HEK293 (cell line): ENCODE results near the gene MAP9.

Source experiments
- CTCF ChIA-PET: fragments of 350-600 bp; formaldehyde crosslinking; extraction: SDS; loops from one replicate; lab custom pipeline; 2021; ENCODE audit warnings: antibody characterized with exemption; lab: Yijun Ruan, JAX
- POLR2A ChIA-PET: fragments of 300-600 bp; formaldehyde crosslinking; extraction: SDS; loops from one replicate; lab custom pipeline; 2020; ENCODE audit warnings: antibody characterized with exemption, inconsistent platforms; lab: Yijun Ruan, JAX
- H3K27ac ChIP-seq: fragments of 200-500 bp; sonication (Bioruptor generic); 2 replicates; pipeline ENCODE4 v1.5.1; 2014; ENCODE audit warnings: low read depth, low read length, control low read depth, inconsistent platforms; ENCODE audit errors: extremely low read depth
- H3K36me3 ChIP-seq, 2 experiments: fragments of 200-500 bp in 1 of 2; sonication (Bioruptor generic) in 1 of 2; 1 replicate in 1 of 2; 2 replicates in 1 of 2; pipeline ENCODE4 v1.5.1; 2014 to 2017; ENCODE audit warnings: inconsistent platforms in 2 of 2, low read length in 2 of 2; ENCODE audit not compliant: control insufficient read depth in 2 of 2, insufficient read depth in 1 of 2
- H3K4me1 ChIP-seq: fragments of 200-500 bp; sonication (Bioruptor generic); 2 replicates; pipeline ENCODE4 v1.5.1; 2014; ENCODE audit warnings: mild to moderate bottlenecking, low read length, inconsistent platforms; ENCODE audit not compliant: control insufficient read depth, insufficient read depth
- H3K4me3 ChIP-seq: 2 replicates; pipeline ENCODE4 v1.5.1; 2011; ENCODE audit warnings: low read depth, mild to moderate bottlenecking, control low read depth, low read length, moderate library complexity
- H3K9me3 ChIP-seq: fragments of 200-500 bp; sonication (Bioruptor generic); 2 replicates; pipeline ENCODE4 v1.5.1; 2014; ENCODE audit warnings: low read depth, low read length, inconsistent platforms; ENCODE audit not compliant: control insufficient read depth, insufficient read depth
- EGR2 ChIP-seq: fragments of 450-650 bp; formaldehyde crosslinking; IDR thresholded peaks from 2 replicates; pipeline ENCODE4 v1.5.1; 2016; ENCODE audit warnings: low read depth, missing biosample characterization, missing genetic modification characterization
- KLF1 ChIP-seq: fragments of 450-650 bp; formaldehyde crosslinking; IDR thresholded peaks from 2 replicates; pipeline ENCODE4 v1.5.1; 2016; ENCODE audit warnings: missing biosample characterization, missing genetic modification characterization
- ZEB2 ChIP-seq: fragments of 450-650 bp; formaldehyde crosslinking; IDR thresholded peaks from 2 replicates; pipeline ENCODE4 v1.5.1; 2016; ENCODE audit warnings: missing biosample characterization, missing genetic modification characterization
- ZFP3 ChIP-seq: fragments of 450-650 bp; formaldehyde crosslinking; IDR thresholded peaks from 2 replicates; pipeline ENCODE4 v1.5.1; 2016; ENCODE audit warnings: low read depth, missing biosample characterization, missing genetic modification characterization
- ZNF138 ChIP-seq: fragments of 450-650 bp; formaldehyde crosslinking; IDR thresholded peaks from 2 replicates; pipeline ENCODE4 v1.5.1; 2016; ENCODE audit warnings: missing biosample characterization, missing genetic modification characterization, borderline replicate concordance
- ZNF19 ChIP-seq: fragments of 450-650 bp; formaldehyde crosslinking; IDR thresholded peaks from 2 replicates; pipeline ENCODE4; 2016; ENCODE audit warnings: missing biosample characterization, missing genetic modification characterization, low read depth
- ZNF292 ChIP-seq: fragments of 450-650 bp; formaldehyde crosslinking; IDR thresholded peaks from 2 replicates; pipeline ENCODE4 v1.5.1; 2016; ENCODE audit warnings: low read depth, missing biosample characterization, missing genetic modification characterization, borderline replicate concordance
- ZNF341 ChIP-seq: fragments of 450-650 bp; formaldehyde crosslinking; IDR thresholded peaks from 2 replicates; pipeline ENCODE4; 2016; ENCODE audit warnings: low read depth, missing biosample characterization, missing genetic modification characterization
- ZNF366 ChIP-seq: fragments of 450-650 bp; formaldehyde crosslinking; conservative IDR thresholded peaks from 2 replicates; pipeline ENCODE4 v1.5.1; 2016; ENCODE audit warnings: missing biosample characterization, missing genetic modification characterization
- ZNF521 ChIP-seq: fragments of 450-650 bp; formaldehyde crosslinking; IDR thresholded peaks from 2 replicates; pipeline ENCODE4 v1.5.1; 2017; ENCODE audit warnings: missing biosample characterization, mild to moderate bottlenecking, missing genetic modification characterization
- ZNF529 ChIP-seq: fragments of 450-650 bp; formaldehyde crosslinking; IDR thresholded peaks from 2 replicates; pipeline ENCODE4 v1.5.1; 2017; ENCODE audit warnings: missing genetic modification characterization, missing biosample characterization; ENCODE audit not compliant: insufficient replicate concordance
- ZNF571 ChIP-seq: fragments of 450-650 bp; formaldehyde crosslinking; IDR thresholded peaks from 2 replicates; pipeline ENCODE4 v1.5.0; 2017; ENCODE audit warnings: missing biosample characterization, missing genetic modification characterization
- ZNF623 ChIP-seq: fragments of 450-650 bp; formaldehyde crosslinking; IDR thresholded peaks from 2 replicates; pipeline ENCODE4 v1.5.1; 2016; ENCODE audit warnings: missing biosample characterization, missing genetic modification characterization
- ZNF624 ChIP-seq: fragments of 450-650 bp; formaldehyde crosslinking; IDR thresholded peaks from 2 replicates; pipeline ENCODE4 v1.5.1; 2017; ENCODE audit warnings: missing biosample characterization, missing genetic modification characterization
- ZSCAN16 ChIP-seq: fragments of 450-650 bp; formaldehyde crosslinking; IDR thresholded peaks from 2 replicates; pipeline ENCODE4 v1.5.1; 2016; ENCODE audit warnings: missing biosample characterization, missing genetic modification characterization
- TF ChIP-seq, protein P1 (sequence below): fragments of 450-650 bp; formaldehyde crosslinking; IDR thresholded peaks from 2 replicates; pipeline ENCODE4 v1.5.1; 2016; ENCODE audit warnings: missing biosample characterization, missing genetic modification characterization
- TF ChIP-seq, protein P2 (sequence below): fragments of 450-650 bp; formaldehyde crosslinking; IDR thresholded peaks from 2 replicates; pipeline ENCODE4 v1.5.1; 2016; ENCODE audit warnings: missing biosample characterization, missing genetic modification characterization
- TF ChIP-seq, protein P3 (sequence below): fragments of 450-650 bp; formaldehyde crosslinking; IDR thresholded peaks from 2 replicates; pipeline ENCODE4 v1.5.1; 2016; ENCODE audit warnings: missing biosample characterization, missing genetic modification characterization
- TF ChIP-seq, protein P4 (sequence below): fragments of 450-650 bp; formaldehyde crosslinking; IDR thresholded peaks from 2 replicates; pipeline ENCODE4 v1.5.1; 2016; ENCODE audit warnings: missing biosample characterization, missing genetic modification characterization
- TF ChIP-seq, protein P5 (sequence below): fragments of 450-650 bp; formaldehyde crosslinking; IDR thresholded peaks from 2 replicates; pipeline ENCODE4 v1.5.1; 2016; ENCODE audit warnings: missing biosample characterization, missing genetic modification characterization, borderline replicate concordance

MAP9 gene

DNA sequence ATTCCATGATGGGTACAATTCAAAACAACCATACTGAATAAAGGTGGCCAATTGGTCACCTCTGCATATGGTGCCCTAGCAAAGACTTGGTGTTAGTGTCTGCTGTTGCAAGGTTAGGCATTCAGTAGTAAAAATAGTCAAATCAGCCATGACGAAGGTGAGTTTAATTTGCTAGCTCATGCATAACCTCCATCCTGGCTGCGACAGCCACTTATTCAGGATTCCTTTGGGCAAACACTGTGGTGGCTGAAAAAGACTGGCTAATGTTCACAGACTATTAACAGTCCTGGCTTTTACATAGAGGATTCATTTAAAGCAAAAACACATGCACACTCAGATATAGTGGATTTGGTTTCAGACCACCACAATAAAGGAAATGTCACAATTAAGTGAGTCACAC lies 34.8 kb upstream of the MAP9 start (continued):
- TF ChIP-seq ZEB2 (tag by site-specific recombination), result no peak
- no peak for TF ChIP-seq KLF1 (tag by site-specific recombination)

DNA sequence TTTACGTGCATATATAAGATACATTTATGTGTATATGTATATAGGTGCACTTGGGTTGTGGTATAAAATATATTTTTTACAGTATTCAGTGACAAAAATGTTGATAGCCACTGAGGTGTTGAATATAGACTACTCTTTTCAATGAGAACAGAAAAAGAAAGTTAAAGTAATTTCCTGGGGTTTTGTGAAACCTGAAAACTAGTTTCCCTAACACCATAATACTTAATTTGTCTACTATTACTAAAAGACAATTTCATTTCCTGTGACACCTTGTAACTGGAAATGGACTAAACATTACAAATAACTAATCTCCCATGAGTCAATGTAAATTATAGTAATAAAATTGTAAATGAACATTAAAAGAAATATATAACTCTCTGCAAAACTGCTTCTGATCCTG lies 32.0 kb upstream of the MAP9 start:
- Histone ChIP-seq H3K4me1 (no peaks in the 10 kb centered on the region), H3K36me3 (no peaks in the 10 kb centered on the region), H3K27ac (no peak overlapping the region), H3K9me3 (no peaks in the 10 kb centered on the region), H3K4me3 (no peak overlapping the region)
- ChIA-PET CTCF (no interaction called here), POLR2A (no interaction called here)
- no peak for TF ChIP-seq ZNF624 (tag by site-specific recombination)
- TF ChIP-seq ZFP3 (tag by site-specific recombination), result no peak
- no peak for TF ChIP-seq ZNF521

GRCh38 chr4:155407480-155407879 lies 30.7 kb upstream of the MAP9 start:
- ChIA-PET POLR2A (no interaction called here), CTCF (no interaction called here)
- H3K4me3 ChIP-seq, result no peak overlapping the region
- no peaks in the 10 kb centered on the region for H3K4me1 ChIP-seq
- H3K9me3 ChIP-seq, result no peaks in the 10 kb centered on the region
- no peaks in the 10 kb centered on the region for H3K36me3 ChIP-seq
- H3K27ac ChIP-seq, result no peak overlapping the region
- TF ChIP-seq, protein P1, sequence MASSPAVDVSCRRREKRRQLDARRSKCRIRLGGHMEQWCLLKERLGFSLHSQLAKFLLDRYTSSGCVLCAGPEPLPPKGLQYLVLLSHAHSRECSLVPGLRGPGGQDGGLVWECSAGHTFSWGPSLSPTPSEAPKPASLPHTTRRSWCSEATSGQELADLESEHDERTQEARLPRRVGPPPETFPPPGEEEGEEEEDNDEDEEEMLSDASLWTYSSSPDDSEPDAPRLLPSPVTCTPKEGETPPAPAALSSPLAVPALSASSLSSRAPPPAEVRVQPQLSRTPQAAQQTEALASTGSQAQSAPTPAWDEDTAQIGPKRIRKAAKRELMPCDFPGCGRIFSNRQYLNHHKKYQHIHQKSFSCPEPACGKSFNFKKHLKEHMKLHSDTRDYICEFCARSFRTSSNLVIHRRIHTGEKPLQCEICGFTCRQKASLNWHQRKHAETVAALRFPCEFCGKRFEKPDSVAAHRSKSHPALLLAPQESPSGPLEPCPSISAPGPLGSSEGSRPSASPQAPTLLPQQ, result no peak
- TF ChIP-seq ZNF529 (tag by site-specific recombination) (no peak), ZNF366 (tag by site-specific recombination) (no peak), ZNF341 (no peak), ZNF138 (tag by site-specific recombination) (no peak), ZSCAN16 (tag by site-specific recombination) (no peak), EGR2 (no peak), ZFP3 (tag by site-specific recombination) (no peak), ZNF571 (tag by site-specific recombination) (no peak), ZNF623 (no peak), ZNF19 (tag by site-specific recombination) (no peak), ZNF292 (tag by site-specific recombination) (no peak)
- TF ChIP-seq, protein P2, sequence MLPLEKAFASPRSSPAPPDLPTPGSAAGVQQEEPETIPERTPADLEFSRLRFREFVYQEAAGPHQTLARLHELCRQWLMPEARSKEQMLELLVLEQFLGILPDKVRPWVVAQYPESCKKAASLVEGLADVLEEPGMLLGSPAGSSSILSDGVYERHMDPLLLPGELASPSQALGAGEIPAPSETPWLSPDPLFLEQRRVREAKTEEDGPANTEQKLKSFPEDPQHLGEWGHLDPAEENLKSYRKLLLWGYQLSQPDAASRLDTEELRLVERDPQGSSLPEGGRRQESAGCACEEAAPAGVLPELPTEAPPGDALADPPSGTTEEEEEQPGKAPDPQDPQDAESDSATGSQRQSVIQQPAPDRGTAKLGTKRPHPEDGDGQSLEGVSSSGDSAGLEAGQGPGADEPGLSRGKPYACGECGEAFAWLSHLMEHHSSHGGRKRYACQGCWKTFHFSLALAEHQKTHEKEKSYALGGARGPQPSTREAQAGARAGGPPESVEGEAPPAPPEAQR (tag by site-specific recombination), result no peak
- TF ChIP-seq, protein P3, sequence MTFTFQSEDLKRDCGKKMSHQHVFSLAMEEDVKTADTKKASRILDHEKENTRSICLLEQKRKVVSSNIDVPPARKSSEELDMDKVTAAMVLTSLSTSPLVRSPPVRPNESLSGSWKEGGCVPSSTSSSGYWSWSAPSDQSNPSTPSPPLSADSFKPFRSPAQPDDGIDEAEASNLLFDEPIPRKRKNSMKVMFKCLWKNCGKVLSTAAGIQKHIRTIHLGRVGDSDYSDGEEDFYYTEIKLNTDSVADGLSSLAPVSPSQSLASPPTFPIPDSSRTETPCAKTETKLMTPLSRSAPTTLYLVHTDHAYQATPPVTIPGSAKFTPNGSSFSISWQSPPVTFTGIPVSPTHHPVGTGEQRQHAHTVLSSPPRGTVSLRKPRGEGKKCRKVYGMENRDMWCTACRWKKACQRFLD (tag by site-specific recombination), result no peak
- TF ChIP-seq, protein P4, sequence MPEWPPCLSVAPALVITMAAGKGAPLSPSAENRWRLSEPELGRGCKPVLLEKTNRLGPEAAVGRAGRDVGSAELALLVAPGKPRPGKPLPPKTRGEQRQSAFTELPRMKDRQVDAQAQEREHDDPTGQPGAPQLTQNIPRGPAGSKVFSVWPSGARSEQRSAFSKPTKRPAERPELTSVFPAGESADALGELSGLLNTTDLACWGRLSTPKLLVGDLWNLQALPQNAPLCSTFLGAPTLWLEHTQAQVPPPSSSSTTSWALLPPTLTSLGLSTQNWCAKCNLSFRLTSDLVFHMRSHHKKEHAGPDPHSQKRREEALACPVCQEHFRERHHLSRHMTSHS (tag by site-specific recombination), result no peak
- TF ChIP-seq, protein P5, sequence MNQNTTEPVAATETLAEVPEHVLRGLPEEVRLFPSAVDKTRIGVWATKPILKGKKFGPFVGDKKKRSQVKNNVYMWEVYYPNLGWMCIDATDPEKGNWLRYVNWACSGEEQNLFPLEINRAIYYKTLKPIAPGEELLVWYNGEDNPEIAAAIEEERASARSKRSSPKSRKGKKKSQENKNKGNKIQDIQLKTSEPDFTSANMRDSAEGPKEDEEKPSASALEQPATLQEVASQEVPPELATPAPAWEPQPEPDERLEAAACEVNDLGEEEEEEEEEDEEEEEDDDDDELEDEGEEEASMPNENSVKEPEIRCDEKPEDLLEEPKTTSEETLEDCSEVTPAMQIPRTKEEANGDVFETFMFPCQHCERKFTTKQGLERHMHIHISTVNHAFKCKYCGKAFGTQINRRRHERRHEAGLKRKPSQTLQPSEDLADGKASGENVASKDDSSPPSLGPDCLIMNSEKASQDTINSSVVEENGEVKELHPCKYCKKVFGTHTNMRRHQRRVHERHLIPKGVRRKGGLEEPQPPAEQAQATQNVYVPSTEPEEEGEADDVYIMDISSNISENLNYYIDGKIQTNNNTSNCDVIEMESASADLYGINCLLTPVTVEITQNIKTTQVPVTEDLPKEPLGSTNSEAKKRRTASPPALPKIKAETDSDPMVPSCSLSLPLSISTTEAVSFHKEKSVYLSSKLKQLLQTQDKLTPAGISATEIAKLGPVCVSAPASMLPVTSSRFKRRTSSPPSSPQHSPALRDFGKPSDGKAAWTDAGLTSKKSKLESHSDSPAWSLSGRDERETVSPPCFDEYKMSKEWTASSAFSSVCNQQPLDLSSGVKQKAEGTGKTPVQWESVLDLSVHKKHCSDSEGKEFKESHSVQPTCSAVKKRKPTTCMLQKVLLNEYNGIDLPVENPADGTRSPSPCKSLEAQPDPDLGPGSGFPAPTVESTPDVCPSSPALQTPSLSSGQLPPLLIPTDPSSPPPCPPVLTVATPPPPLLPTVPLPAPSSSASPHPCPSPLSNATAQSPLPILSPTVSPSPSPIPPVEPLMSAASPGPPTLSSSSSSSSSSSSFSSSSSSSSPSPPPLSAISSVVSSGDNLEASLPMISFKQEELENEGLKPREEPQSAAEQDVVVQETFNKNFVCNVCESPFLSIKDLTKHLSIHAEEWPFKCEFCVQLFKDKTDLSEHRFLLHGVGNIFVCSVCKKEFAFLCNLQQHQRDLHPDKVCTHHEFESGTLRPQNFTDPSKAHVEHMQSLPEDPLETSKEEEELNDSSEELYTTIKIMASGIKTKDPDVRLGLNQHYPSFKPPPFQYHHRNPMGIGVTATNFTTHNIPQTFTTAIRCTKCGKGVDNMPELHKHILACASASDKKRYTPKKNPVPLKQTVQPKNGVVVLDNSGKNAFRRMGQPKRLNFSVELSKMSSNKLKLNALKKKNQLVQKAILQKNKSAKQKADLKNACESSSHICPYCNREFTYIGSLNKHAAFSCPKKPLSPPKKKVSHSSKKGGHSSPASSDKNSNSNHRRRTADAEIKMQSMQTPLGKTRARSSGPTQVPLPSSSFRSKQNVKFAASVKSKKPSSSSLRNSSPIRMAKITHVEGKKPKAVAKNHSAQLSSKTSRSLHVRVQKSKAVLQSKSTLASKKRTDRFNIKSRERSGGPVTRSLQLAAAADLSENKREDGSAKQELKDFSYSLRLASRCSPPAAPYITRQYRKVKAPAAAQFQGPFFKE (tag by site-specific recombination), result no peak
